CD4-positive, CD25-positive, alpha-beta regulatory T cell (primary cell): Measurements from ENCODE around the gene ZNF502. TPM values are rescaled to one million over a fixed set of nuclear protein-coding genes. Genes with fewer than 3 reads are reported as not detected.

Experiments
- ATAC-seq, 2 donors: fragments of 150-1000 bp; cut with Tn5 transposase; one replicate each; pipeline ENCODE4 v1.10.0; 2021; ENCODE audit warnings: low read depth in 2 of 2, moderate number of reproducible peaks in 2 of 2, moderate library complexity in 1 of 2
- DNase-seq, 3 donors: peaks; one replicate each; pipeline versions ENCODE4 v3.0.0 to v3.0.0-alpha.2; 2012 to 2022; ENCODE audit warnings: mixed read lengths in 1 of 3
- H3K27ac ChIP-seq: one replicate; pipeline ENCODE4 v1.7.0; 2013; ENCODE audit warnings: mild to moderate bottlenecking, low read length; ENCODE audit not compliant: insufficient read depth, poor library complexity, severe bottlenecking
- H3K27me3 ChIP-seq: one replicate; pipeline ENCODE4 v1.7.0; 2013; ENCODE audit warnings: low read length; ENCODE audit not compliant: control insufficient read depth, insufficient read depth
- H3K36me3 ChIP-seq: one replicate; pipeline ENCODE4 v1.7.0; 2013; ENCODE audit warnings: mild to moderate bottlenecking, low read length, moderate library complexity; ENCODE audit not compliant: control insufficient read depth, insufficient read depth
- H3K4me1 ChIP-seq: 2 replicates; pipeline ENCODE4 v1.7.0; 2013; ENCODE audit warnings: mild to moderate bottlenecking, low read length; ENCODE audit not compliant: insufficient read depth, control insufficient read depth, poor library complexity, severe bottlenecking
- H3K4me3 ChIP-seq: one replicate; pipeline ENCODE4 v1.7.0; 2013; ENCODE audit warnings: low read depth, mild to moderate bottlenecking, low read length, moderate library complexity
- H3K9me3 ChIP-seq, 2 experiments: 1 replicate in 1 of 2; 2 replicates in 1 of 2; pipeline ENCODE4 v1.7.0; 2013; ENCODE audit warnings: low read length in 2 of 2, mild to moderate bottlenecking in 1 of 2, moderate library complexity in 1 of 2; ENCODE audit not compliant: control insufficient read depth in 2 of 2
- H3K27ac Mint-ChIP-seq, 3 donors: one replicate each; pipeline ENCODE4 v1.8.0; 2020 to 2022; ENCODE audit warnings: mild to moderate bottlenecking in 3 of 3, mixed read lengths in 3 of 3, moderate library complexity in 2 of 3
- H3K27me3 Mint-ChIP-seq: one replicate; pipeline ENCODE4 v1.8.0; 2022; ENCODE audit warnings: mild to moderate bottlenecking, mixed read lengths
- H3K36me3 Mint-ChIP-seq: one replicate; pipeline ENCODE4 v1.8.0; 2020; ENCODE audit warnings: mixed read lengths
- H3K4me1 Mint-ChIP-seq, 4 donors: one replicate each; pipeline ENCODE4 v1.8.0; 2020 to 2022; ENCODE audit warnings: mixed read lengths in 4 of 4, mild to moderate bottlenecking in 1 of 4
- H3K4me3 Mint-ChIP-seq, 4 donors: one replicate each; pipeline ENCODE4 v1.8.0; 2020 to 2022; ENCODE audit warnings: mild to moderate bottlenecking in 4 of 4, mixed read lengths in 4 of 4, moderate library complexity in 3 of 4
- H3K9me3 Mint-ChIP-seq, 7 donors: one replicate each; pipeline ENCODE4 v1.8.0; 2020 to 2022; ENCODE audit warnings: mixed read lengths in 7 of 7, mild to moderate bottlenecking in 3 of 7, moderate library complexity in 2 of 7
- polyA plus RNA-seq, 4 donors: library from polyadenylated mRNA; unstranded; fragments of 300-500 nt; fragmentation: Illumina TruSeq; gene quantifications; one replicate each; pipeline ENCODE4 v1.2.3, GENCODE V29; 2021
- total RNA-seq: library from RNA; stranded (reverse); gene quantifications from one replicate; pipeline ENCODE4 v1.2.3, GENCODE V29; 2022

The ZNF502 gene
- total and polyA plus RNA-seq, 5 donors from 2014 or later, result 0.94 to 4.2 (median 1.3) TPM

DNA sequence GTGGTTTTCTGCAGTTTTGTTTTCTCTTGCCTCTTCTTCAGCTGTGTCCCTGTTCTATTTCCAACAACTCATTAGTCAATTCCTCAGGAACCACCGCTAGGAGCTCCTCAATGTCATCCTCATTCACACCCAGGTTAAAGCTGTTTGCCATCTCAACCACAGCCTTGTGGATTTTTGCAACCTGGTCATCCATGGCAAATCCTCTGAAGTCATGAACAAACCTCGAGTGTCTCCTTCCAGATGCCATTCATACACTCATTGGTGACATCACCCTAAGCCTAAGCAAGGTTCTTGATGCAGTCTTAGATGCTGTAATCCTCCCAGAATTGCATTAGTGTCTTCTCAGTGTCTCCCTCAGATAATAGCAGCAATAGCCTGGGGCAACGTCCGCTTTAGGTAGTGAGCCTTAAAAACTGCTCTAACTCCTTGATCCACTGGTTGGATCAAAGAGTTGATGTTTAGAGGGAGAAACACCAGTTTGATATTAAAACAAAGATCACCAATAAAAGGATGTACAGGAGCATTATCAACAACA is 31.5 kb upstream of the ZNF502 start:
- H3K27ac Mint-ChIP-seq, result no peak overlapping the region
- no peak overlapping the region for H3K4me3 ChIP-seq
- peaks cover 7 to 16% of the 10 kb centered on the region in 2 experiments for H3K9me3 ChIP-seq
- H3K36me3 Mint-ChIP-seq, result peaks cover 14% of the 10 kb centered on the region
- H3K4me1 ChIP-seq, result no peaks in the 10 kb centered on the region
- no peak for DNase-seq
- H3K27ac ChIP-seq, result no peak overlapping the region
- H3K4me3 Mint-ChIP-seq, result no peak overlapping the region
- H3K4me1 Mint-ChIP-seq, result peaks cover 0 to 17% (median 6%) of the 10 kb centered on the region in 4 donors
- H3K27me3 ChIP-seq, result peaks cover 5% of the 10 kb centered on the region
- H3K27me3 Mint-ChIP-seq, result peaks cover 11% of the 10 kb centered on the region
- no peak for ATAC-seq
- H3K9me3 Mint-ChIP-seq, result peaks cover 0 to 36% (median 8%) of the 10 kb centered on the region in 7 donors
- no peaks in the 10 kb centered on the region for H3K36me3 ChIP-seq

DNA sequence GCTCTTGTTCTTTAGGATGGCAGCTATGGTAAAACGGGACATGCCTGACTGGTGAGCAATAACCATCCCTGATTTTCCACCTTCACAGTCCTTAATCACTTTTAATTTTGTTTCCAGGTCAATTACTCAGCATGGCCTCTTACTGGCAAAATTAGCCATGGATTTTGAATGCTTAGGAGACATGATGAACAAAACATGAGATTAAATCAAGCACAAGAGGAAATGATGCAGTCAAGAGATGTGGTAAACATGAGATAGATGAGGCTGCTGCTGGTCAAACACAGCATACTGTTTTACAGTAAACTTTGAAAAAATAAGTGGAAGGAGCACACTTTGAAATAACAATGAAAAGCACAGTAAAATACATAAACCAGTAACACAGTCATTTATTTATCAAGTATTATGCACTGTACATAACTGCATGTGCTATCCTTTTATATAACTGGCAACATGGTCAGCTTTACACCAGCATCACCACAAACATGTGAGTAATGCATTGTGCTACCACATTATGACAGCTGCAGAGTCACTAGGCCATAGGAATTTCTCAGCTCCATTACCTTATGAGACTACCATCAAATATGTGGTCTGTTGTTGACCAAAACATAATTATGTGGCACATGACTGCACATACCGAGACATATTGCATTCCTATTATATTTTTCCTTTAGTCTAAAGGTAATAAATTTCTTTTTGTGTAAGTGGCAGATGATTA is 30.1 kb upstream of the ZNF502 start:
- peaks cover 17% of the 10 kb centered on the region for H3K27me3 Mint-ChIP-seq
- no peak overlapping the region for H3K4me3 ChIP-seq
- H3K4me1 ChIP-seq, result no peaks in the 10 kb centered on the region
- H3K4me3 Mint-ChIP-seq, result no peak overlapping the region
- peaks cover 0 to 38% (median 6%) of the 10 kb centered on the region in 7 donors for H3K9me3 Mint-ChIP-seq
- H3K27ac Mint-ChIP-seq, result no peak overlapping the region
- H3K27ac ChIP-seq, result no peak overlapping the region
- DNase-seq, result no peak
- H3K4me1 Mint-ChIP-seq, result peaks cover 0 to 17% (median 6%) of the 10 kb centered on the region in 4 donors
- no peak for ATAC-seq
- peaks cover 14% of the 10 kb centered on the region for H3K36me3 Mint-ChIP-seq
- H3K36me3 ChIP-seq, result no peaks in the 10 kb centered on the region
- peaks cover 15 to 24% of the 10 kb centered on the region in 2 experiments for H3K9me3 ChIP-seq
- peaks cover 12% of the 10 kb centered on the region for H3K27me3 ChIP-seq

DNA sequence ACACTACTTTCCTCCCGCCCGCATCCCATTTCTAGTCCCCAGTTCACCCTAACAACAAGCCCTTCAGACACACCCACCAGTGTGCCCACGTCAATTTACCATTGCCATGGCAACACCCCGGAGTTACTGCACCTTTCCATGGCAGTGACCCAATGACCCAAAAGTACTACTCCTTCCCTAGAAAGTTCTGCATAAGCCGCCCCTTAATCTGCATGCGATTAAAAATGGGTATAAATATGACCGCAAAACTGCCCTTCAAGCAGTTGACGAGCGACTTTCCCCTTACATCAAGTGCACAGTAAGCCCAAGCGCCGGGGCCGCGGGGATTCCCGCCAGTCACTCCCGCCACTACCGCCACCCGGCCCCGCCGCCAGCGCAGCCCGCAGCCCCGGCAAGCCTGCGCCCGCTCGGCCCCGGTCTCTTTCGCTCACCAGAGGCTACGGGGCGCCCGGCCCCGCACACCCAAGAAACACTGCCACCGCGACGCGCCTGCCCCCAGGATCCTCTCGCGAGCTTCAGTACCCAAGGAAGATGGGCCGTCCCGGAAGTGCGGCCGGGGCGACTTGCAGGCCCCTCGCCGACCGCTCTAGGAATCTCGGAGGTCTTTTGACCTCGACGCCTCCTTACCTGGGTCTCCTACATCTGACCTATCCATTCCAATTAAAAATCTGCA is 27.2 kb upstream of the ZNF502 start:
- Mint-ChIP-seq H3K4me3 (peak overlapping the region; percentile 60 to 92 (median 74)), H3K36me3 (peaks cover 14% of the 10 kb centered on the region), H3K4me1 (peaks cover 0 to 17% (median 6%) of the 10 kb centered on the region in 4 donors), H3K9me3 (peaks cover 0 to 55% (median 9%) of the 10 kb centered on the region in 7 donors), H3K27me3 (peaks cover 21% of the 10 kb centered on the region), H3K27ac (peak overlapping the region in 2 of 3 donors; percentile 48 to 50)
- DNase-seq (peak; percentile 5 to 60 (median 40)), ATAC-seq (peak; percentile 56 to 68)
- Histone ChIP-seq H3K4me1 (no peaks in the 10 kb centered on the region), H3K27me3 (peaks cover 14% of the 10 kb centered on the region), H3K4me3 (peak overlapping the region; percentile 59), H3K36me3 (no peaks in the 10 kb centered on the region), H3K27ac (no peak overlapping the region), H3K9me3 (peaks cover 15 to 24% of the 10 kb centered on the region in 2 experiments)

DNA sequence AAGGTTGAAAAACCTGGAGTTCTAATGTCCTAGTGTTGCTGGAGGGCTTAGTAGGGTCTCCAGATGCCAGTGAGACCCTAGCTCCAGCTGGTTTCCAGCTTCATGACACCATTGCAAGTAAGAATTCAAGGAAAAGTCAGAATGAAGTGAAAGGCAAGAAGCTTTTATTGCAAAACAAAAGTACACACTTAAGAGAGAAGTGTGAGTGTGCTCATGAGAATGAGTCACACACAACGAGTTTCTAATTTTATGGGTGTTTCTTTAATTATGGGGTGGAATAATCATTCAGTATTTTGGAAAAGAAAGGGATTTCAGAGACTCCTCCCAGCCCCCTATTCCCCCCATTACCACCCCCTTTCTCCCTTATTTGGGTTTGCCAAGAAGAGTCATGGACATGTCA is 24.6 kb upstream of the ZNF502 start:
- Histone ChIP-seq H3K4me3 (no peak overlapping the region), H3K4me1 (no peaks in the 10 kb centered on the region), H3K27me3 (peaks cover 14% of the 10 kb centered on the region), H3K36me3 (no peaks in the 10 kb centered on the region), H3K27ac (no peak overlapping the region), H3K9me3 (peaks cover 11 to 20% of the 10 kb centered on the region in 2 experiments)
- Mint-ChIP-seq H3K4me1 (peaks cover 0 to 17% (median 6%) of the 10 kb centered on the region in 4 donors), H3K4me3 (no peak overlapping the region), H3K36me3 (peaks cover 14% of the 10 kb centered on the region), H3K9me3 (peaks cover 3 to 63% (median 20%) of the 10 kb centered on the region in 7 donors), H3K27me3 (peaks cover 21% of the 10 kb centered on the region), H3K27ac (no peak overlapping the region)
- ATAC-seq, result no peak
- DNase-seq, result no peak

- Mint-ChIP-seq H3K36me3 (peaks cover 31% of the 10 kb centered on the region), H3K4me1 (peaks cover 0 to 8% (median 2%) of the 10 kb centered on the region in 4 donors), H3K27ac (no peak overlapping the region), H3K4me3 (no peak overlapping the region), H3K9me3 (peaks cover 3 to 83% (median 38%) of the 10 kb centered on the region in 7 donors), H3K27me3 (no peaks in the 10 kb centered on the region)
- H3K9me3 ChIP-seq, result peaks cover 85 to 90% of the 10 kb centered on the region in 2 experiments
- no peaks in the 10 kb centered on the region for H3K4me1 ChIP-seq
- H3K4me3 ChIP-seq, result no peak overlapping the region
- H3K36me3 ChIP-seq, result peaks cover 7% of the 10 kb centered on the region
- ATAC-seq (no peak), DNase-seq (no peak)
- no peaks in the 10 kb centered on the region for H3K27me3 ChIP-seq
- H3K27ac ChIP-seq, result no peak overlapping the region
These were observed 9.0 kb downstream of the ZNF502 start for GRCh38 chr3:44721231-44722102.

- no peak overlapping the region for H3K27ac Mint-ChIP-seq
- peaks cover 0 to 8% (median 2%) of the 10 kb centered on the region in 4 donors for H3K4me1 Mint-ChIP-seq
- no peaks in the 10 kb centered on the region for H3K27me3 Mint-ChIP-seq
- no peak overlapping the region for H3K4me3 Mint-ChIP-seq
- Histone ChIP-seq H3K27me3 (no peaks in the 10 kb centered on the region), H3K4me3 (no peak overlapping the region), H3K4me1 (no peaks in the 10 kb centered on the region), H3K9me3 (peaks cover 83 to 93% of the 10 kb centered on the region in 2 experiments), H3K27ac (no peak overlapping the region), H3K36me3 (peaks cover 7% of the 10 kb centered on the region)
- H3K36me3 Mint-ChIP-seq, result peaks cover 26% of the 10 kb centered on the region
- peaks cover 3 to 81% (median 40%) of the 10 kb centered on the region in 7 donors for H3K9me3 Mint-ChIP-seq
- ATAC-seq, result no peak
- no peak for DNase-seq
These were observed 9.6 kb downstream of the ZNF502 start for GRCh38 chr3:44722103-44722401.

DNA sequence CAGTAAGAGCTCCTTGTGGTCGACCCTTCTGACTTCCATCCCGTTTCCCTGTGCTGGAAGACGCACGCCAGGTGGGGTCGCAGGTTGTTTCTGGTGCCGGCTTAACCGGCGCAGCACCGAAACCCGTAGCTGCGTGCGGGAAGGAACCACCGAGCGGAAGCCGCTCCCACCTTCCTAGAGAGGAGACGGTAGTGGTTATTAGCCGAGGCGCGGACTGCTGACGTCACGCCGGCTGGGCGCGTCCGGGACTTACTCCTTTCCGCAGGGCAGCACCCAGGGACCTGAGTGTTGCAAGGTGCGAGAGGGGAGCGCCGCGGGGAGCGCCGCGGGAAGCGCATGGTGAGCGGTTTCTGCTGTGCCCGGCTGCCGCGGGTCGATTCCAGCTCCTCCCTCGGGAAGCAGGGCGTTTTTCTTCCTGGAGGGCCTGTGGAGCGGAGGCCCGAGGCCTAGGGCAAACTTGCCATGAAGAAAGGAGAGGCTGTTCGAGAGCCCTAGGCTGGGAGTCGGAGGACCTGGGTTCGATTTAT is 17.0 kb downstream of the ZNF502 start, which contains the start of gene ZNF501:
TSS of gene ZNF501 (plus strand) at position 252 of the 527 bp plus-strand sequence. CDS start 4,787 bp downstream, outside the sequence.
- Mint-ChIP-seq H3K27me3 (peaks cover 5% of the 10 kb centered on the region), H3K9me3 (peaks cover 7 to 77% (median 34%) of the 10 kb centered on the region in 7 donors), H3K36me3 (peaks cover 41% of the 10 kb centered on the region), H3K4me3 (peak within 1 kb of the TSS; percentile 88 to 96 (median 95)), H3K4me1 (peaks cover 6 to 20% (median 12%) of the 10 kb centered on the region in 4 donors), H3K27ac (peak within 1 kb of the TSS; percentile 45 to 92 (median 84))
- Histone ChIP-seq H3K9me3 (peaks cover 67 to 70% of the 10 kb centered on the region in 2 experiments), H3K4me3 (peak within 1 kb of the TSS; percentile 80), H3K27ac (peak within 1 kb of the TSS; percentile 34), H3K4me1 (peaks cover 7% of the 10 kb centered on the region), H3K36me3 (peaks cover 18% of the 10 kb centered on the region), H3K27me3 (no peaks in the 10 kb centered on the region)
- peak; percentile 94 to 95 for ATAC-seq
- peak; percentile 72 to 88 (median 83) for DNase-seq
